Breast epithelium (tissue), 4 donors: Measurements from ENCODE around the gene EDRF1. TPM values are rescaled to one million over a fixed set of nuclear protein-coding genes. Genes with fewer than 3 reads are reported as not detected.

Experiments
- DNase-seq, 2 donors: peaks; one replicate each; pipeline ENCODE4 v3.0.0-alpha.2; 2019; ENCODE audit warnings: low spot score in 2 of 2
- H3K27ac ChIP-seq, 2 donors: fragments of 200-600 bp; sonication (generic) in 1 of 2; one replicate each; pipeline ENCODE4 v1.5.1; 2016 to 2019; ENCODE audit warnings: mild to moderate bottlenecking in 1 of 2
- H3K27me3 ChIP-seq, 2 donors: fragments of 200-600 bp; sonication (generic) in 1 of 2; one replicate each; pipeline versions ENCODE4 v1.5.1 to v1.6.0; 2017 to 2019; ENCODE audit warnings: control low read depth in 1 of 2, mild to moderate bottlenecking in 1 of 2
- H3K36me3 ChIP-seq: fragments of 200-600 bp; one replicate; pipeline ENCODE4 v1.5.1; 2019
- H3K4me1 ChIP-seq, 2 donors: fragments of 200-600 bp; sonication (generic); one replicate each; pipeline ENCODE4 v1.5.1; 2016 to 2019; ENCODE audit warnings: control low read depth in 1 of 2
- H3K4me3 ChIP-seq, 3 donors: fragments of 200-600 bp; sonication (generic); 1 replicate in 2 of 3; 2 replicates in 1 of 3; pipeline ENCODE4 v1.5.1; 2016 to 2019; ENCODE audit warnings: mild to moderate bottlenecking in 3 of 3, moderate library complexity in 2 of 3
- H3K9me3 ChIP-seq, 2 donors: fragments of 200-600 bp; sonication (generic) in 1 of 2; one replicate each; pipeline ENCODE4 v1.5.1; 2016 to 2019; ENCODE audit warnings: control low read depth in 1 of 2
- CTCF ChIP-seq, 3 donors: fragments of 450-650 bp; IDR thresholded peaks; one replicate each; pipeline ENCODE4 v1.5.1; 2016 to 2017; ENCODE audit warnings: antibody characterized with exemption in 3 of 3, mild to moderate bottlenecking in 3 of 3, moderate library complexity in 3 of 3
- POLR2A ChIP-seq: fragments of 450-650 bp; IDR thresholded peaks from one replicate; pipeline ENCODE4 v1.6.1; 2016; ENCODE audit warnings: antibody characterized with exemption, mild to moderate bottlenecking, moderate library complexity
- POLR2AphosphoS5 ChIP-seq, 3 donors: sonication (generic); formaldehyde crosslinking; IDR thresholded peaks; one replicate each; pipeline ENCODE4 v1.6.1; 2017; ENCODE audit warnings: antibody characterized with exemption in 3 of 3
- intact Hi-C: fragments of 100-400 bp; cut with DNase I; formaldehyde crosslinking; loops from one replicate; pipeline ENCODE4 v1.15.1; 2023; ENCODE audit warnings: low total_unique reads
- total RNA-seq, 3 donors: library from RNA; depleted of rRNA; stranded (reverse); fragments of >200 nt; gene quantifications; one replicate each; pipeline ENCODE4 v1.1.0, GENCODE V29; 2016

Gene EDRF1
- total RNA-seq, 3 donors from 2014 or later, result 23.8 to 37.3 (median 35.1) TPM

- TF ChIP-seq POLR2AphosphoS5 (IDR thresholded peaks at IDR 0.05), result no peak
- TF ChIP-seq CTCF (IDR thresholded peaks at IDR 0.05), result no peak
- no peak for TF ChIP-seq POLR2A
- H3K27me3 ChIP-seq, result no peaks in the 10 kb centered on the region
- intact Hi-C loops, result no loop called here
- H3K4me3 ChIP-seq, result no peak overlapping the region
- no peaks in the 10 kb centered on the region for H3K36me3 ChIP-seq
- H3K4me1 ChIP-seq, result no peaks in the 10 kb centered on the region
- no peak overlapping the region for H3K27ac ChIP-seq
- no peak for DNase-seq
- H3K9me3 ChIP-seq, result no peaks in the 10 kb centered on the region
These were observed 35.7 kb upstream of the EDRF1 start for GRCh38 chr10:125683821-125684220.

- intact Hi-C loops, result no loop called here
These were observed 34.9 kb upstream of the EDRF1 start for GRCh38 chr10:125684581-125684980.

GRCh38 chr10:125687507-125688185 lies 31.9 kb upstream of the EDRF1 start:
- no peak for DNase-seq
- H3K4me3 ChIP-seq, result no peak overlapping the region
- intact Hi-C loops, result no loop called here
- no peaks in the 10 kb centered on the region for H3K27me3 ChIP-seq
- H3K36me3 ChIP-seq, result no peaks in the 10 kb centered on the region
- no peak overlapping the region for H3K27ac ChIP-seq
- TF ChIP-seq CTCF (IDR thresholded peaks at IDR 0.05), result no peak
- TF ChIP-seq POLR2AphosphoS5 (IDR thresholded peaks at IDR 0.05), result no peak
- TF ChIP-seq POLR2A, result no peak
- H3K4me1 ChIP-seq, result no peaks in the 10 kb centered on the region
- no peaks in the 10 kb centered on the region for H3K9me3 ChIP-seq

More at GRCh38 chr10:125684581-125684980, 34.9 kb upstream of the EDRF1 start:
- DNase-seq, result no peak
- Histone ChIP-seq H3K4me3 (no peak overlapping the region), H3K27me3 (no peaks in the 10 kb centered on the region), H3K27ac (no peak overlapping the region), H3K36me3 (no peaks in the 10 kb centered on the region), H3K9me3 (no peaks in the 10 kb centered on the region), H3K4me1 (no peaks in the 10 kb centered on the region)
- TF ChIP-seq POLR2A (no peak), POLR2AphosphoS5 (IDR thresholded peaks at IDR 0.05) (no peak), CTCF (IDR thresholded peaks at IDR 0.05) (no peak)

- no peak for DNase-seq
- H3K4me1 ChIP-seq, result no peaks in the 10 kb centered on the region
- intact Hi-C loops, result no loop called here
- no peaks in the 10 kb centered on the region for H3K36me3 ChIP-seq
- H3K4me3 ChIP-seq, result no peak overlapping the region
- no peak overlapping the region for H3K27ac ChIP-seq
- no peak for TF ChIP-seq POLR2A
- no peak for TF ChIP-seq CTCF (IDR thresholded peaks at IDR 0.05)
- no peak for TF ChIP-seq POLR2AphosphoS5 (IDR thresholded peaks at IDR 0.05)
- no peaks in the 10 kb centered on the region for H3K27me3 ChIP-seq
- no peaks in the 10 kb centered on the region for H3K9me3 ChIP-seq
These were observed 29.4 kb upstream of the EDRF1 start for GRCh38 chr10:125689955-125690569.

GRCh38 chr10:125691160-125691981 lies 28.1 kb upstream of the EDRF1 start:
- intact Hi-C loops, result no loop called here
- no peak overlapping the region for H3K4me3 ChIP-seq
- H3K4me1 ChIP-seq, result no peaks in the 10 kb centered on the region
- H3K27me3 ChIP-seq, result no peaks in the 10 kb centered on the region
- H3K9me3 ChIP-seq, result no peaks in the 10 kb centered on the region
- TF ChIP-seq POLR2A (no peak), CTCF (IDR thresholded peaks at IDR 0.05) (no peak), POLR2AphosphoS5 (IDR thresholded peaks at IDR 0.05) (no peak)
- no peaks in the 10 kb centered on the region for H3K36me3 ChIP-seq
- DNase-seq, result no peak
- no peak overlapping the region for H3K27ac ChIP-seq
